GM19099 (cell line): ENCODE data around the gene LRIG1.

Source experiments
- POLR2A ChIP-seq: IDR thresholded peaks from 3 replicates; pipeline ENCODE4 v1.6.1; 2011; ENCODE audit warnings: low read depth; ENCODE audit not compliant: insufficient read length; ENCODE audit errors: extremely low read depth

The LRIG1 gene

DNA sequence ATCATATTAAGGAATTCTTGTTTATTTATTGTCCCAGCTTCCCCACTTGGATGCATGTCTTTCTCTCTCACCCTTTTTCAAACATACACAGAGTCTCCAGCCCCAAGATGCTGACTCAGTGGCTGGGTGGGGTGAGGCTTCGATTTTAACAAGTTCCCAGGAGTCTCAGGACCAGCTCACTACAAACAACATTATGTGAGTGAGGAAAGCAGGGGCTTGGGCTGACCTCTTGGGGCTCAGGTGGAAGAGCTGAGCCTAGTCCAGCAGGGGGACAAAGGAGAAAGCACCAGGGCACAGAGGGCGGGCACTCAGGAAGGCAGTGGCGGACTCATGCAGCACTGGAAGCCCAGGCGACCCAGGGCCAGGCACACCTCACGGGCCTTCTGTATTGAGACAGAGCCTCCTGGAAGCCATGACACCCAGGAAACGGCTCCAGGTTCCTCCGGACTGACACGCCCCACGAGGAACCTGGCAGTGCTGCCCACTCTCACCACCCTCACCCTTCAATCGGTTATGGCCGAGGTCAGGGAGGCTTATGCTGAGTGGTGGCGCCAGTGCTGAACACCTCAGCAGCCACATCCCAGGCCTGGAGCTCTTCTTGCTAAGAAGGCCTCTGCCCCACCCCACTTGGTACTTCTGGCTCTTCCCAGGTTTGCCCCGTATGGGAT, 97.4 kb downstream of the LRIG1 start:
- no peak for TF ChIP-seq POLR2A

DNA sequence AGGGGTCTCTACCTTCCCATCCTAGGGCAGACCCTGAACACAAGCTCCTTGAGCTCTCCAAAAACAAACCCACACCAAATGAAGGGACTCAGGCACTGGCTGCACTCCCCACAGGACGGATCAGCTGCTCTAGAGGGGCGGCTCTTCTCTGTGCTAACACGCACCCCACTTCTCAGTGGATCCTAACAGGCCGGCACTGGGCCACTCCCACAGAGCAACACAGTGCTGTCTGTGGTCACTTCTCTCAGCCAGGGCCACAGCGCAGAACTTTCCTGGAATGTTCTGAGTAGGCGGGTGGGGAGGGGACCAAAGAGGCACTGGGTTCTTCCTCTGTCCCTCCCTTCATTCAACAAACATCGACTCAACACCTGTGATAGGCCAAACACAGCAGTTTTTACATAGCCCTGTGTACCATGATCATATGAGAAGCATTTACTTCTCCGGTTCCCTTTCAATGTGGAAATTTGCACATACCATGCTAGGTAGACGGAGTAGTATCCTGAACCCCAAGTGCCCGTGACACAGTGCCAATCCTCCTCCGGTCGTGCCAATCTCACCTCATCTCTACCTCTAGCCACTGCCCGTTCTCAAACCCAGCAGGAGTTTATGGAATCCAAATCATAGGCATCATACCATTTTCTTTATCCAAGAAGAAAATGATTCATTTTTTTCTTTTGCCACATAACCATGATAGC, 98.1 kb downstream of the LRIG1 start:
- no peak for TF ChIP-seq POLR2A

DNA sequence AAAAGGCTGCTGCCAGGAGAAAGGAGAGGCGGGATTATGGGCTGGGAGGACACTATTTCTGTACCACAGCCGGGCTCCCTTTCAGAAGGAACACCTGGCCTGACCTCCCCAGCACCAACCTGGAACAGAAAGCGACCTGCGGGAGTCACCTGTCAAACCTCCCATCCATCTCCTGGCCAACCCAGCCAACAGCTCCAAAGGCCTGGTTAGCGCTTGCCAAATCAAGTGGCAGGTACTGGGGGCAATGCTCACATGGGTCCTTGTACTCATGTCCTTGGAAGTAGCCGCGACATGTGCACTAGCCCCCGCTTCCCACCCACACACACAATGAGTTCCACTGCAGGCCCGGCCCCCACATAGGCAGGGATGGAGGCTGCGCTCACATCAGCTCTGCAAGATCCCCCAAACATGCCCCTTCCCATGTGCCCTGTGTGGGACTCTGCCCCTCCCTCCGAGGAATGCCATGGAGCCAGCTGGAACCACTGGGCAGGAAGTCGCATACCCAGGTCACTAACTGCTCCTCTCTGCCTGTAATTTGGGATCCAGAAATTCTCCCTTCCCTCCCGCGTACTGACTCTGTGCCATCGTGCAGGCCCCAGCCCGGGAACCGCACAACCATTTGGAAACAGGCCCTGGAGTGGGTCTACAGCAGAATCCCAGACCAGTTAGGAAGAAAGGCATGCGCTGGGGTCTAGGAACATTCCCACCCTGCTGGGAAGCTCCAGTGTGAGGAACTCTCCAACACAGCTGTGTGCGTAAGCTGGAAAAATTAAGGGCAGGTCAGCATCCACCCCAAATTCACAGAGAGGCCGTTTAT, 98.9 kb downstream of the LRIG1 start:
- no peak for TF ChIP-seq POLR2A

DNA sequence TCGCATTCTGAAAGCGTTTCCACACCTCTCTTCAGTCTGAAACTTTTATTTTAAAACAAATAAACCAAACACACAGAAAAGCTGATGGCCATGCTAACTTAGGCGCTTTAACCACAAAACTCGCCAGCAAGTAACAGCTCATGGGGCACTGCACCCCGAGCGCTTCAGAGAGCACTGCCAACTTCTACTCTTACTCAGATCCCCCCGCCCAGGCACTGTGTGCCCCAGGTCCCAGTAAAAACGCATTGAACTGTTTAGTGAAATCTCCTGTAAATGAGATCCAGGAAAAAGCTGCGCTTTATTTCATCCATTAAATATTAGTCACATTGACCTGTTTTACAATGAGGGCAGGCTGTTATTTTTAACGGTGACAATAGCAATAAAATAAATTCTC, 99.7 kb downstream of the LRIG1 start:
- no peak for TF ChIP-seq POLR2A

DNA sequence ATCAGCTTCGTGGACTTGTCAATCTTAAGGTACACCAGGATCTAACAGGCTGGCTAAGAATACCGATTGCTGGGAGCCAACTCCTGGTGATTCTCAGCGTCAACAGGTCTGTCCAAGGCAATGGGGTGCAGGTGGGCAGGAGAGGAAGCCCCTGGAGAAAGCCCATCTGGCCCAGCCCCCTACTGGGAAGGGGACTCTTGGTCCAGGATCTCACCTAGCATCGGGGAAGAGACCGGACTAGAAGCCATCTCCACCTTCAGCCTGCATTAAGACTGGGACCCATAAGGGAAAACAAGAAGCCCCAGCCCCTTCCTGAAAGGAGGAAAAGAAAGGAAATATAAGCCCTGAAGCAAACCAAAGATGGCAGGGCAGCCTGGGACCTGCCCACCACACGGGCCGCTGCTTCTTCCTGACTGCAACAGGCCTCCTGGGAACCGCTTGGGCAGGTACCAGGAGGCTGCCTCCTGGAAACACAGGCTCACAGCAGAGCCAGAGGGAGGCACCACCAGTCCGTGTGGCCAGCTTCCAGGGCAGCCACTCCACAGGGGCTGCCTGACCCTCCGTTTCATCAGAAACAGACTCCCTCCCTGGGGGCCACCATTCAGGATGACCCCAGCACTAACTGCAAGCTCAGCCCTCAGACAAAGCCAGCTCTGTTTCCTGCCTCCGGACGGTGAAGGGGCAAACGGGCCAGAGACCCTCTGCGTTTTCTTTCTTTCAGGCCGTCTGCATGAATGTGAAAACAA, 100.2 kb downstream of the LRIG1 start:
- TF ChIP-seq POLR2A: no peak

DNA sequence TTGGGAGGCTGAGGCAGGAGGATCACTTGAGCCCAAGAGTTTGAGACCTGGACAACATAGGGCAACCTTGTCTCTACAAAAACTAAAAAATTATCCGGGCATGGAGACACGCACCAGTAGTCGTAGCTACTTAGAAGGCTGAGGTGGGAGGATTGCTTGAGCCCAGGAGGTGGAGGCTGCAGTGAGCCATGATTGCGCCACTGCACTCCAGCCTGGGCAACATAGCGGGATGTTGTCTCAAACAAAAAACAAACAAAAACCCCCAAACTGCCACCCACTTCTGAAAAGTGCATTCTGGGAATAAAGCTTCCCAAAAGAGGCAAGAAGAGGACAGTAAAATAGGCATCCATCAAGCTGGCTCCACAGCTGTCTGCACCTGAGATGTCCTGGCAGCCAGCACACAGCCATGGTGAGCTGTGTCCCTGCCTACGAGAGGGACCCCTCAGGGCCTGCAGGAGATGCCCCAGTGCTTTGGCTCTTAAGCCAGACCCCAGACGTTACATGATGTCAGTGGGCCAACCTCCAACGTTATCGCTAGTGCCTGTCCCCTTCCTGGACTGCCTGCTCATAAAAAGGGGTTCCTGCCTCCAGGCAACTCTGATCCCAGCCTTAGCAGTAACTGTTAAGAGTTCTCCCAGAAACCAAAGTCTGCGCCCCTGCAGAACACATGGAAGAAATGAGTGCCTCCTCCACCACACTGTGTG, 101.1 kb downstream of the LRIG1 start:
- no peak for TF ChIP-seq POLR2A

DNA sequence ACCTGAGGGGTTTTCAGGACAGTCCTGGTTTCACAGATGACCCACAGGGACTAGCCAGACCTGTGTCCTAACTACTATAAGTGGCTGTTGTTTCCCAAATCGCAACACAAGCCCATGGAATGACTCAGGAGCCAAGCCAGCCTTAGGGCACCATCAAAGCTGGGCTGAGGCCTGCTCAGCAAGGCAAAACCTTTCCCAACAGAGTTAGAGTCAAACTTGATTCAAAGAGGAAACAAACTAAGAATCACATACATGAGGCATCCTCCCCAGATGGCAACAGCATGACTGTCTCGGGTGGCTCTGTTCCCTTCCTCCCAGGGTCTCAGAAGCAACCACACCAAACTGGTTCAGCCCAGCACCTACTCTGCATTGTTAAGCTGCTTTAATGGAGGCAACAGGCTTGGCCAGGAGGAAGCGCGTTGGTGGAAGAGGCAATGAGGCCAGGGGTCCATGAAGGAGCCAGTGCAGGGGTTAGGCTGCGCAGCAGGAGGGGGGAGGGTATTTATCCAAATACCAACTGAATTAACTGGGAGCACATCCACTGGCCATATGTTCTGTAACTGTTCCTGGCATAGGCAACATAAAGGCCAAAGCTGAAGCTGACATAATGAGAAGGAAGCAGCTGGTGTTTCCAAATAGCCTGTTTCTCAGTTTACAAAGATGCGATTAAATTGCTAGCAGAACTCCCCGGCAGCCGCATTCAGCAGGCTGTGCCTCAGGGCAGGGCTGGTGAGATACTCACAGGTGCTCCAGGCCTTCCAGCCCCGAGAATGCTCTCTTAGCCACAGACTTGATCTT, 102.4 kb downstream of the LRIG1 start:
- TF ChIP-seq POLR2A: no peak

DNA sequence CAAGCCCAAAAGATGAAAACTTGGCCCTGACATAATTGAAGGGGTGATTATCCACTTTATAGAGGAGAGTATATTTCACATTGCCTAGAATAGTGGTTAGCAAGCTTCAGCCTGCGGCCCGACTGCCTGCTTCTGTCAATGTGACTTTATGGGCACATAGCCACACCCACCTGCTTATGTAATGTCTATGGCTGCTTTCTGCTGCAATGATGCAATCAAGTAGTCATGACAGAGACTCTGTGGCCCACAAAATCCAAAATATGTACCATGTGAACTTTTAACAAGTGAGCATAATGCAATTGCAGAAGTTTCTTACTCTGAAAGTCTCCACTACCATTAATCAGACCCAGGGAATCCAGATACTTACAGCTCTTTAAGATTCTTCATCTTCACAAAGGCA, 103.1 kb downstream of the LRIG1 start:
- no peak for TF ChIP-seq POLR2A

DNA sequence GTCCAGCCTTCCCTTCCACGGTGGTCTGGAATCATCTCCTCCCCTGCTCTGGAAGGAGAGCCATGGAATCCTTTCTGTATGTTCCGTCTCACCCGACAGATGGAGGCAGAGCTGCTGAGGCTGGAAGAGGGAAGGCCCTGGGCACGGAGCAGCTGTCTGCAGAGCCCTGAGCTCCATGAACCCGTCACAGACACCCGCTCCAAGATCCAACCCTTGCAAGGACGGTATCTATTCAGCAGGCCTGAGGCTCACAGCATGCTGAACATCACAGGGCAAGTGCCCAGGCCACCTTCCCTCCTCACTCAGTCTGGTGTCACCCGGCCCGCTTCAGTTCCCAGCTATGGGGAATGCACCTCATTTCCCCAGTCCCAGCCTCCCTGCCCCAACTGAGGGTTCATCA, 103.9 kb downstream of the LRIG1 start:
- no peak for TF ChIP-seq POLR2A

DNA sequence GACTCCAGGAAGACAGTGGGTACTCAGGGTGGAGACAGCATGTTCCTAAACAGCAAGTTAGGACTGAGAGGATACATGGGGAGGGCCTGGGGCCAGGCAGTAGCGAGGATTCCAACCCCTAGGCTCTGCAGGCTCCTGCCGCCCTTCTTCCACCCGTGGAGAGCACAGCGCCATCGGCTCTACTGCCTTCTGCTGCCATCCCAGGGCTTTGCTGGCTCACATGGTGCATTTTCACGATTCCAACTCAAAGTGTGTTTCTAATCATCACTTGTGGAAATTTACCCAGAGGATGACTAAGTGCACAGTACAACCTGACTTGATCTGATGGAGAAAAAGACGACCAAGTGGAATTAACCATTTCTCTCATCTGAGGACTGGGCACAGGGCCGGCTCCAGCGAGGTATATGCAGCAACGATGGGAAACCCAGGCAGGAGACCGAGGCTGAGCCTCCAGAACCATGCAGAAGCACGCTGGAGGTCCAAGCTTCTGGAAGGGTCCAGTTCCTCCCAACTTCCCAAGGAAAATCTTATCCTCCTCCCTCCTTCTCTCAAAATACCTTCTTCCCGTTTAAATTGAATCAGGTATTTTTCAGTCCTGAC, 104.6 kb downstream of the LRIG1 start:
- no peak for TF ChIP-seq POLR2A

DNA sequence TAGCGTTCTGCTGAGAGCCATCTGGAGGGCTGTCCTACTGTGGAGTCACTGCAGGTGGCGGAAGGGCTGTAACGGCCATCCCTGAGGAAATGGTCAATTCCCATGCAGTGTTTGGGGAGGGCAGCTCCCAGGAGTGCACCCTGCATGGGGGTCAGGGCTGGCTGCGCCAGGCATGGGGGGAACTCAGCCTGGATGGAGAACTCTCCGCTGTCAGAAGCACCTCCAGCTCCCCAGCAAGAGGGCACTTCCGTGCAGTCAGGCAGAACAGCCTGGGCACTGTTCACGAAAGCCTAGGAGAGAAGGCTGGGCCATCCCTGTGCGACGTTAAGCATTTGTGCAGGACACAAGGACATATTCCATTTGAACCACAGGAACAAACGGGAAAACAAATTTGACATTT, 105.2 kb downstream of the LRIG1 start:
- TF ChIP-seq POLR2A: no peak

DNA sequence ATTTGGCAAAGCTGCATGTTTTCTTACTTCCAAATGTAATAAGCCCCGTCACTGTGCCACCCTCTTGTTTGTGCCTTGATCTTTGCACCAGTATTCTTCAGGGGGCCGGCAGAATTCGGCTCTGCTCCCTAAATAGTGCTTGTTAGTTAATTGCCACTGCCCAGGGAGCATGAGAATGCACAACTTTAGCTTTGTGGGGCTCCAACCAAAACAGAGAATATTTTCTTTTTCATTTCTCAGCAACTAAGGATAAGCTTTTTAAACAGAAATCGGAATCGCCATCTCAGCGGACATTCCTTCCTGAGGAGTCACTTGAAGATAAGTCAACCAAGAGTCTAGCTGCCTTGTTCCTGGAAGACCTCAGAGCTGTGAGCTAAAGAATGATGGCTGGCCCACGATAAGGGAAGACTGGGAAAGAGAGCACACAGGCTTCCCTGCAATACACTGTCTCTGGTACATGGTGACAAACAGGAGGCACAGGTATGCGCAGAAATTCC, 106.0 kb downstream of the LRIG1 start:
- TF ChIP-seq POLR2A: no peak
